Activated naive CD4-positive, alpha-beta T cell treated with Interleukin-2 at 50 U/mL for 16 hours (primary cell): Measurements from ENCODE around the gene CRACR2A.

Experiments
- DNase-seq: peaks from one replicate; pipeline ENCODE4 v3.0.0-alpha.2; 2020

Gene CRACR2A

DNA sequence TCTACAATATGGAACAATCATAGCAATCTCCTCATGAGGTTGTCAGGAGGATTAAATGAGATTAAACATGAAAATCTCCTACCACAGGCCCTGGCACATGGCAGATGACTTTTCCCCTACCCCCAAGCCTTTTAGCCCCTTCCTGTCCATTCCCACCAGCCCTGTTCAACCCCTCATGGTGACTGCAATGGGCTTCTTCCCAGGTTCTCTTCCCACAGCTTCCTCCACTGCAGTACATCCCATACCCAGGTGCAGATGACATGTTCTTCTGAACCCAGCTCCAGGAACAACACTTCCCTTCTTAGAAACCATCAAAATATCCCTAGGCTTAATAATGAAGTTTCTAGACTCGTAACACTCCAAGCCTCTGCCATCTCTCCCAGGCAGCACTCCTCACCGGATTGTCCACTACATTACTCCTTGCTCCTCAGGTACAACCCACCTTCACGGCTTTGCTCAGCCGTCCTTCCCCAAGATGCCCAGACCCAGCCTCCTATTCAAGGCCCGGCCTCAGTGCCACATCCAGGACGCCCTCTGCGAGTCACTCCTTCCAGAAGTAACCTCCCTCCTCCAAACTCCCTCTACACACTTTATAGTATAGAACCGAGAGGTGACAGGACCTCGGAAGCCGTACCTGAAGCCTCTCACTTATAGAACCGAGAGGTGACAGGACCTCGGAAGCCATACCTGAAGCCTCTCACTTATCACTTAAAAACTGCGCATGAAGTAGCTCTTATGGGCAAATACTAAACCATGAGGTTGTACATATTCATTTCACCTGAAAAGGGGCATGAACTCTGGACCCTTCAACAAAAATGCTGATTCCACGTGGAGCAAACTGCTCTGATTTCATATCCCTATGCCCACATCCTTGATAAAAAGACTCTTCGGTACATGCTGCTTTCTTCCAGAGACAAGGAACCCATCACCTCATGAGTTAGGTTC is 1.5 kb downstream of the CRACR2A start:
- DNase-seq, result peak; percentile 17

GRCh38 chr12:3750616-3751015 is 2.3 kb downstream of the CRACR2A start:
- no peak for DNase-seq

DNA sequence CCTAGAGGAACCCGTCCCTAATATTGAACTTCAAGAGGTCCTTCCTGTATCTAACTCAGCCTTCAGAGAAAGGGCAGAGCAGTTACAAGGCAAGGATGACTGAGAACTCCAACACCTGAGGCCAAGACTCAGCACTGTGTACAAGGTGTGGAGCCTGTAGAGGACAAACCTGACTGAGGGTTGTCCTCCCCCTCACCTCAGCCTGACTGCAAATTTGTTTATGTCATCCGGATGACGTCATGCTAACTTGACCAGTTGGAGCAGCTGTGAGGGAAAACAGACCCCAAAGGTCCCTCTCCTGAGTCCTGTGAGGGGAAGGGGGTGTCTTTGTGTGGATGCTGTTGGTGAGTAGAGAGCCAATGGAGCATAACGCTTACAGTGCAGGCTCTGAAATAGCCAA is 4.3 kb downstream of the CRACR2A start:
- no peak for DNase-seq

DNA sequence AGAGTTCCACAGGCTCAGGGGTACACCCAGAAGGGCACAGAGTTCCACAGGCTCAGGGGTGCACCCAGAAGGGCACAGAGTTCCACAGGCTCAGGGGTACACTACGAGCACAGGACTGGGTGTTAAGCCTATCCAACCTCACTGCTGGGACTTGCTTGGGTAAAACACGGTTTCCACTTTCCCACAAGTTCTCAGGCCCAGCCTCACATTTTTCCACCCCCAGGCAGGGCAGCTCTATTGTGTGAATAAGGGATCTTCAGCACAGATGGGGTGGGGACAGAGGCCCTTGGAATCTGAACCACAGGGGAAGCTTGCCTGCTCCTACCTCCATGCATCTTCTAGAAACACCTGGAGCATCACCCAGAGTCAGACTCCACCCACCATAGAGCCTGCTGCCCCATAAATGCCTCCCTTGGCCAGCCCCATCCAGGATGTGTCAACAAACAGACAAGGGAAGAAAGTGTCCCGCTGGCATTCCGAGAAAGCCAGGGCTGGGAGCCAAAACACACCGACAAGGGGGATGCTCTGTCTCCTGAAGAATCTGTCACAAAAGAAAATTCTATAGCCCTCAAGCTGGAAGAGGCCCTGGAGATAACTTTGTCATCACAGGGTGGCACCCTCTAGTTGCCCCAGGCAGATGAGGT is 4.8 kb downstream of the CRACR2A start:
- DNase-seq, result no peak

- peak; percentile 47 for DNase-seq
These were observed 5.4 kb downstream of the CRACR2A start for GRCh38 chr12:3747543-3747942.

GRCh38 chr12:3746758-3747157 is 6.2 kb downstream of the CRACR2A start:
- no peak for DNase-seq

GRCh38 chr12:3745152-3745551 is 7.8 kb downstream of the CRACR2A start:
- no peak for DNase-seq

- no peak for DNase-seq
These were observed 8.5 kb downstream of the CRACR2A start for GRCh38 chr12:3744229-3744901.

GRCh38 chr12:3743803-3744202 is 9.1 kb downstream of the CRACR2A start:
- DNase-seq, result peak; percentile 33

DNA sequence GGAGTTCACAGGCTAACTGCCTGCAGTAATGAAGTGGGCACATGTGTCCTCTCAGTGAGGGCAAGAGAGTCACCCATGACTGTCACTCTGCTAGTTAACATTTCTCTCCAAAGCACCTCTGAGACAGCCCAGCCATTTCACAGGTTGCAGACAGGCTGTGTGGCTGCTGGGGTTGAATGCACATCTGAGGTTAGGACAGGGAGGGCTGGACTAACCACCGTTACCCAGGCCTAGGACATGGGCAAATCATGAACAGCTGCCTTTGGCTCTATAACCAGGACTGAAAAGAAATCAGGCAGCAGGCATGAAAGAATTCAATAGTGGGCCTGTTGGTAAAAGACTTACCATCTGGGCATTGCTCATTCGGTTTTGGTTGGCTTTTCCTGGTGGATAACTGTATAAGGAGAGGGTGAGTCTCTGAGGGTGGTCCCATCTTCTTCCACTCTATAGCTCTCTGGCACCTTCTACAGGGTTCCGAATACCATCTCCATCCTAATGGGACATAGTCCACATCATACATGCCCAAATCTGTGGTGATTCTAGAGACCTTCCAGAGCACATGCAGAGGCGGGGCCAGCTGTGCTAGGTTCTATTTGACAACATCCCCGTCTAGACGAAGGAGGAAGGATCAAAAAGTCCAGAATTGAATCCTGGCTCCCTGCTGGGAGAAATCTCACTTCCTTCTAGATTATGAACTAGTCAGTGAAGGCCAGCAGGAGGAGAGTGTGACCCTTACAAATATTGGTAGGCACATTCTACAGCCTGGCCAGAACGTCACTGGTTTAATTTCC is 10.8 kb downstream of the CRACR2A start:
- DNase-seq, result no peak

DNA sequence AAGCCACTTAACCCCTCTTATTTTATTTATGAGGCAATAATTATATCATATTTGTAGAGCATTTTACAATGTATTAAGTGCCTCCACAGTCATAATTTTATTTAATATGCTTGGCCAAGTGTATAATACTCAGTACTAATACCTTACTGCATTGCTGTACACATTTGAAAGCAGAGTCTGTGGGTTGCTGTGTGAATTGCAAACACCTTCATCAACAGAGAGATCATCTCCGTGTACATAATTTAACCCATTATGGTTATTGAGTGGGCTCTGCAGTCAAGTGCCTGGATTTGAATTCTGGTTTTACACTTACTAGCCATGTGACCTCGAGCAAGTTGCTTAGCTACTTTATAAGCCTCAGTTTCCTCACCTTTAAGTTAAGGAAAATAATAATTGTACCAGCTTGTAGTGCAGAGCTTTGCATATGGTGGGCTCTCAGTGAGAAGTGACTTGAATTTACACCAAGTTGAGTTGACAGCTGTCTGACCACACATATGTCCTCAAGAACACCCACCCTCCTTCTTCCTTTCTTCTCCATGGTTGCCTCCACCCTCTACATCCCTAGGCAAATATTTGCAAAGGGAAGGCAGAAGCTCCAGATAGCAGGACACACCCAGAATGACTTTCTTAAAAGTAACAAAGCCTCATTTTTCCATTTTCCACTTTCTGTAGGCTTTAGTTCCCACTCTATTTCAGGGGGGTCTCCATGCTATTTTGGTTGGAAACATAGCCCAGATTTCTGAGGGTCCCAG is 12.3 kb downstream of the CRACR2A start:
- DNase-seq, result no peak

DNA sequence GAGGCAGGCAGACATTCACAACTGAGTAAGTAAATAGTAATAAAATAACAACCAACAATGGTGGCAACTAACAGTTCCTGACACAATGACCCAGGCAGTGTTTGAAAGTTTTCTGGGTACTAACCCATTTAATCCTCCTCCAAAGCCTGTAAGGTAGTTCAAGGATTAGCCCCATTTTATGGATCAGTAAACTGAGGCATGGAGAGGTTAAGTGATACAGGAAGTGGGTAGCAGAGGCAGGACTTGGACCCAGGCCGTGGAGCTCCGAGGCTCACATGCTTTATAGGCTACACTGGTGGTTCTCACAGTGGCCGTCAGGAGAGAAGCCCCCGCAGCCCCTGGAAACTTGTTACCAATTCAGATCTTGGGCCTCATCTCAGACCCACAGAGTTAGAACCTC is 17.5 kb downstream of the CRACR2A start:
- no peak for DNase-seq

DNA sequence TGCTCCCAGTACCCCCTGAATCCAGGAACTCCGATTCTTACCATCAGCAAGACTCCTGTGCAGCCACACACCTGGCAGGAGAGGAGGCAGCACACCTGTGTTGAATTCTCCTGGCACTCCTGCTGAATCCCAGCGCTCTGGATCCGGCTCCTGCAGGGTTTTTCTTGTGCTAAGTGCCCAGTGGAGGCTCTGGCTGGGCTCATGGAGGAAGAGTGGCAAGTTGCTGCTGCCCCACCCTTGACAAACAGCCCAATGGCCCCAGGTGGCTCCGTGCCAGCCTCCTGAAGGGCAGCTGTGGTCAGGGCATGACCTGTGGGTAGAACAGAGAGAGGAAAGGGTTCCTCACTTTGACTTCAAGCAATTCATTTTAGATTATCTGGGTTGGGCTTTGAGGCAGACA is 20.0 kb downstream of the CRACR2A start:
- DNase-seq, result no peak

GRCh38 chr12:3730111-3730510 is 22.8 kb downstream of the CRACR2A start:
- no peak for DNase-seq

- DNase-seq, result no peak
These were observed 24.2 kb downstream of the CRACR2A start for GRCh38 chr12:3728686-3729085.

- peak; percentile 46 for DNase-seq
These were observed 24.9 kb downstream of the CRACR2A start for GRCh38 chr12:3727877-3728632.

DNA sequence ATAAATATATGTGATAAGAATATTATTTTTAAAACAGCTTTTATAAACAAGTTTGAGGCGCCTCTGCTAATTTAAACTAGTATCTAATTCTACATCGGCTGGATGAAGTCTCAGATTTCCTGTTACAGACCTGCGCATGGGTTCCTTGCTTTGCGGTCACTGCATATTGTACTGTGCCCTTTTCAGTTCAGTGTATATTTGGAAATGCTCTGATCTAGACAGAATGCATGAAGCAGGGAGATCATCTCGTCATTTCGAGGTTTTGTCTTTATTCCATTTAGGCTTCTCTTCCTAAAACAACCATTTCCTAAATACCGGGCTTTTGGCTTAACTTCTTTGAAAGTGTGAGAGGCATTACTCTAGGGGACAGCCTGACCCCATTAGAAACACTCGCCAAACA is 25.6 kb downstream of the CRACR2A start:
- no peak for DNase-seq

- no peak for DNase-seq
These were observed 26.5 kb downstream of the CRACR2A start for GRCh38 chr12:3726456-3726855.

DNA sequence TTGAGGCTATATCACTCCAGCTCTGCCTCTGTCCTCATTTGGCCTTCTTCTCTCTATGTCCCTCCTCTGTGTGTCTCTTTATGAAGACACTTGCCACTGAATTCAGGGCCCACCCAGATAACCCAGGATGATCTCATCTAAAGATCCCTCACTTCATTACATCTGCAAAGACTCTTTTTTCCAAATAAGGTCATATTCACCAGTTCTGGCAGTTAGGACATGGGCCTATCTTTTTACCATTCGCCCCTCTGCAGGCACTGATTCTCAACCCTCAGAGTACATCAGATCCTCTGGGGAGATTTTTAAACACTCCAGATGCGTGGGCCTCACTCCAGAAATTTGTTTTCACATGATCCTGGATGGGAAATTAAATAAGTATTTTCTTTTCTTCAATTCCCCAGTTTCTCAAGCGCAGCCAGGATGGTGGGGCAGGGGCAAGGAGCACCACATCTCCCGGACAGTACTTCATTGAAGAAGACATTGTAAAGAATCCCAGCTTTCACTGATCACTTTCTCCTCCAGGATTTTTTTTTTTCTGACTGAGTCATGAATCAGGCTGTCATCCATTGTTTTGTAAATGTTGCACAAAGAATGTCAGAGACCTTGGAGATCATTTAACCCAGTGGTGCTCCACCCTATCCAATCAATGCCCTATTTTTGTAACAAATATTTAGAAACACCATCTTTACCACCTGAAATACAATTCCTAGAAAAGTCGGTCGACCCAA is 27.4 kb downstream of the CRACR2A start:
- no peak for DNase-seq

GRCh38 chr12:3723916-3724805 is 28.7 kb downstream of the CRACR2A start:
- DNase-seq, result no peak
